ENCODE data around the gene SORT1. TPM values are rescaled to one million over a fixed set of nuclear protein-coding genes. Genes with fewer than 3 reads are reported as not detected.

The SORT1 gene
- total RNA-seq, 1 experiment from 2014 or later = 47.9 TPM

DNA sequence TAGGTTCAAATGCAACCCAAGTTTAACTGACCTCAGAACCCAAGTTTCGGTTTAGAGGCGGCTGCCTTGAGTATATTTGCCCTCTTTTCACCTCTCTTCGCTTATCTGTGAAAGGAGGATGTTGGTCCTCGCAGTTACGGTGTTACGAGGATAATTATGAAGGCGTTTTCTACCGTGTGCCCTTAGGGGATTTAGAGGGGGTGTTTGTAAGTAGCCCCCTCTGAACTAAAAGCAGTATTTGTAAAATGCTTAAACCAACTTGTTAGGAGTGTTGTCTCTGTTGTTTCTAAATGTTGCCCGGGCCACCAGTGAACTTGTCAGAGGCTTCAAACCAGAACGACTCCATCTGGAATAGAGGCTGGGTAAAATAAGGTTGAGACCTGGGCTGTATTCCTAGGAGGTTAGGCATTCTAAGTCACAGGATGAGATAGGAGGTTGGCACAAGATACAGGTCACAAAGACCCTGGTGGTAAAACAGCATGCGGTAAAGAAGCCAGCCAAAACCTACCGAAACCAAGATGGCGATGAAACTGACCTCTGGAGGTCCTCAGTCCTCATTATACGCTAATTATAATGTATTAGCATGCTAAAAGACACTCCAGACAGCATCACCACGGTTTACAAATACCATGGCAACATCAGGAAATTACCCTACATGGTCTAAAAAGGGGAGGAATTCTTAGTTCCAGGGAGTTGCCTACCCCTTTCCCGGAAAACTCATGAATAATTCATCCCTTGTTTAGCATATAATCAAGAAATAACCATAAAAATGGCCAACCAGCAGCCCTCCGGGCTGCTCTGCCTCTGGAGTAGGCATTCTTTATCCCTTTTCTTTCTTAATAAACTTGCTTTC is 113.7 kb downstream of the SORT1 start:
- H2BK5ac ChIP-seq (ENCODE audit: insufficient read length, low read length) = peak overlapping the region; percentile 55
- DNase-seq = no peak
- Mint-ChIP-seq H3K9me3 (peaks cover 0 to 2% of the 10 kb centered on the region in 2 experiments; a peak in 3 of 5 replicates), H3K27me3 (ENCODE audit: low read depth) (no peaks in the 10 kb centered on the region; the same call in 1 of the 2 replicates), H3K27ac (peak overlapping the region; percentile 96 to 99 (median 99)), H3K36me3 (ENCODE audit: insufficient read depth in 1 of 3, low read depth in 3 of 3) (peaks cover 18 to 25% (median 22%) of the 10 kb centered on the region in 3 experiments), H3K4me1 (peaks cover 35 to 45% of the 10 kb centered on the region in 2 experiments), H3K4me3 (peak overlapping the region; percentile 99 to 100)
- no CpG with 5 or more reads among the region's 17 CpGs for WGBS (ENCODE audit: extremely low coverage, insufficient read length, low lambda C conversion rate)
- no peak overlapping the region for H2AFZ ChIP-seq (ENCODE audit: low read length)
- H2BK120ac ChIP-seq (ENCODE audit: low read depth, low read length, poor library complexity, severe bottlenecking) = no peak overlapping the region
- H4K91ac ChIP-seq (ENCODE audit: insufficient read length, low read depth, low read length) = no peak overlapping the region
- H3K79me2 ChIP-seq (ENCODE audit: insufficient read depth, low read length) = peaks cover 2% of the 10 kb centered on the region; the same call in 1 of the 2 replicates
- peak overlapping the region; percentile 16 for H2BK12ac ChIP-seq (ENCODE audit: insufficient read length, low read depth, low read length)
- H3K56ac ChIP-seq (ENCODE audit: insufficient read length, low read depth, low read length) = no peak overlapping the region
- no peak overlapping the region for H3K23ac ChIP-seq (ENCODE audit: insufficient read length, low read depth, low read length)
- H3K23me2 ChIP-seq (ENCODE audit: insufficient read length, low read depth, low read length, poor library complexity, severe bottlenecking) = peaks cover 13% of the 10 kb centered on the region
- peak overlapping the region; percentile 92 for H3K4me2 ChIP-seq (ENCODE audit: insufficient read depth, insufficient read length, low read length)
- peak overlapping the region; percentile 80 for H3K27ac ChIP-seq (ENCODE audit: insufficient read length, low read depth, low read length)
- H3T11ph ChIP-seq (ENCODE audit: low read length) = peak overlapping the region; percentile 4
- H3K79me1 ChIP-seq (ENCODE audit: insufficient read depth, low read depth, low read length, poor library complexity, severe bottlenecking) = peaks cover 5% of the 10 kb centered on the region
- H2AK5ac ChIP-seq (ENCODE audit: insufficient read length, low read length) = peak overlapping the region; percentile 57
- H3K27me3 ChIP-seq (ENCODE audit: insufficient read depth, low read length) = no peaks in the 10 kb centered on the region
- no peak overlapping the region for H2BK15ac ChIP-seq (ENCODE audit: low read depth, low read length)
- H3K4ac ChIP-seq (ENCODE audit: low read depth, low read length) = peak overlapping the region; percentile 31; the same call in 1 of the 2 replicates
- H3K9ac ChIP-seq (ENCODE audit: extremely low read depth, insufficient read length, low read length) = peak overlapping the region; percentile 68
- peak overlapping the region; percentile 94; the same call in 1 of the 2 replicates for H3K14ac ChIP-seq (ENCODE audit: insufficient read depth, low read length)
- H3K9me3 ChIP-seq (ENCODE audit: control insufficient read depth, low read depth, low read length) = no peaks in the 10 kb centered on the region
- peaks cover 3% of the 10 kb centered on the region; the same call in 1 of the 2 replicates for H3K4me1 ChIP-seq (ENCODE audit: insufficient read depth, low read length)
- TF ChIP-seq, protein P1, sequence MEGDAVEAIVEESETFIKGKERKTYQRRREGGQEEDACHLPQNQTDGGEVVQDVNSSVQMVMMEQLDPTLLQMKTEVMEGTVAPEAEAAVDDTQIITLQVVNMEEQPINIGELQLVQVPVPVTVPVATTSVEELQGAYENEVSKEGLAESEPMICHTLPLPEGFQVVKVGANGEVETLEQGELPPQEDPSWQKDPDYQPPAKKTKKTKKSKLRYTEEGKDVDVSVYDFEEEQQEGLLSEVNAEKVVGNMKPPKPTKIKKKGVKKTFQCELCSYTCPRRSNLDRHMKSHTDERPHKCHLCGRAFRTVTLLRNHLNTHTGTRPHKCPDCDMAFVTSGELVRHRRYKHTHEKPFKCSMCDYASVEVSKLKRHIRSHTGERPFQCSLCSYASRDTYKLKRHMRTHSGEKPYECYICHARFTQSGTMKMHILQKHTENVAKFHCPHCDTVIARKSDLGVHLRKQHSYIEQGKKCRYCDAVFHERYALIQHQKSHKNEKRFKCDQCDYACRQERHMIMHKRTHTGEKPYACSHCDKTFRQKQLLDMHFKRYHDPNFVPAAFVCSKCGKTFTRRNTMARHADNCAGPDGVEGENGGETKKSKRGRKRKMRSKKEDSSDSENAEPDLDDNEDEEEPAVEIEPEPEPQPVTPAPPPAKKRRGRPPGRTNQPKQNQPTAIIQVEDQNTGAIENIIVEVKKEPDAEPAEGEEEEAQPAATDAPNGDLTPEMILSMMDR (conservative IDR thresholded peaks at IDR 0.05) = no peak
- H4K8ac ChIP-seq (replicated peaks; ENCODE audit: insufficient read length, low read depth, low read length) = peak overlapping the region; percentile 30
- peak overlapping the region; percentile 86 for H3K18ac ChIP-seq (ENCODE audit: insufficient read length, low read depth, low read length)
- peak overlapping the region; percentile 18 for H4K5ac ChIP-seq (ENCODE audit: insufficient read length, low read depth, low read length)
- H2BK20ac ChIP-seq (ENCODE audit: low read depth, low read length, poor library complexity, severe bottlenecking) = no peak overlapping the region
- H4K20me1 ChIP-seq (ENCODE audit: control insufficient read depth, insufficient read depth, insufficient read length) = no peaks in the 10 kb centered on the region
